Tibial nerve (tissue), 4 donors: ENCODE results near the gene STAT2.
"Not testable (repeated sequence)": the region's sequence is repeated elsewhere in the genome, so short reads cannot be mapped to it uniquely, and the experiment has no call there.

Experiments used
- CTCF ChIP-seq, 5 experiments: fragments of 200-600 bp in 3 of 5; fragments of 450-650 bp in 2 of 5; sonication (generic) in 3 of 5; IDR thresholded peaks; one replicate each; pipeline ENCODE4 v1.5.1; 2016 to 2019; ENCODE audit warnings: antibody characterized with exemption in 5 of 5, mild to moderate bottlenecking in 3 of 5, moderate library complexity in 2 of 5
- EP300 ChIP-seq, 2 donors: sonication (generic); formaldehyde crosslinking; IDR thresholded peaks; one replicate each; pipeline ENCODE4 v1.6.1; 2017; ENCODE audit warnings: antibody characterized with exemption in 2 of 2, mild to moderate bottlenecking in 1 of 2

GRCh38 chr12:56399466-56399865, 39.6 kb upstream of the STAT2 start:
- not testable (repeated sequence) for TF ChIP-seq CTCF, EP300 (IDR thresholded peaks at IDR 0.05)
